ENCODE measurements around the gene BPIFB4.

The BPIFB4 gene

DNA sequence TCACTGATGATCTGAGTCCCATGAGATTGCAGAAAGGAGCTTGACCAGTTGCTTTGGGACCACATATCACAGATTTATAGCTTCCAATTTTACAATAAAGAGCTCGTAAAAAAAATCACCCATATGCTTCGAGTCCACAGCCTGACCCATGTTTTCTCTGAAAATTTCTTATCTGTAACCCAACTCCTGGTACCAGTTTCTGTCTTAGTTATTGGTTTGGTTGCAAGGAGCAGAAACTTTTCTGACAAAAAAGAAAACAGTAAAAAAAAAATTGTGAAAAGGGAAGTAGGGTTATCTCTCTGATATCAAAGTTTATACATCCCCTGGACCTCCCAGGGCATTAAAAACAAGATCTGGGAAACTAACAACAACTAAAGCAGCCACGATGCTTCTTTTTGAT, 57.8 kb downstream of the BPIFB4 start:
- H3K9me3 ChIP-seq (ENCODE audit: control insufficient read depth, low read length) = peaks cover 4% of the 10 kb centered on the region
- H3K27ac ChIP-seq (ENCODE audit: low read depth, low read length, severe bottlenecking) = no peak overlapping the region
- 80 to 100% methylated on average over 1 of the region's 3 CpGs for WGBS, 2 experiments (ENCODE audit: insufficient coverage in 2 of 2)

DNA sequence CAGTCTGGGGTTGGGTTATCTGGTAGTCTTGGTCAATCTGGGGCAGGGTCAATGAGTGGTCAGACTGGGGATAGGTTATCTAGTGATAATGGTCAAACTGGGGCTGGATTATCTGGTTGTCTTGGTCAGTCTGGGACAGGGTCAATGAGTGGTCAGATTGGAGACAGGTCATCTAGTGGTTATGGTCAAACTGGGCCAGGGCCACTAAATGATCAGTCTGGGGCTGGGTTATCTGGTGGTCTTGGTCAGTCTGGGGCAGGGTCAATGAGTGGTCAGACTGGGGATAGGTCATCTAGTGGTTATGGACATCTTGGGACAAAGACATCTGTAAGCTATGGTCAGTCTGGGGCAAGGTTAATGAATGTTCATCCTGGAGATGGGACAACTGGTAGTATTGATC, 60.0 kb downstream of the BPIFB4 start:
- Histone ChIP-seq H3K27ac (ENCODE audit: low read depth, low read length, severe bottlenecking) (no peak overlapping the region), H3K9me3 (ENCODE audit: control insufficient read depth, low read length) (peaks cover 4% of the 10 kb centered on the region), H3K4me3 (ENCODE audit: extremely low read depth, insufficient read depth, low read length, poor library complexity, severe bottlenecking) (no peak overlapping the region), H3K4me1 (ENCODE audit: control insufficient read depth, insufficient read depth, low read length, poor library complexity, severe bottlenecking) (no peaks in the 10 kb centered on the region), H3K36me3 (ENCODE audit: control insufficient read depth, insufficient read depth, low read length) (no peaks in the 10 kb centered on the region)

More for the DNA sequence above, 57.8 kb downstream of the BPIFB4 start:
- peaks cover 10% of the 10 kb centered on the region for H3K4me1 ChIP-seq (ENCODE audit: control insufficient read depth, insufficient read depth, low read length, poor library complexity, severe bottlenecking)
- H3K36me3 ChIP-seq (ENCODE audit: control insufficient read depth, insufficient read depth, low read length) = no peaks in the 10 kb centered on the region
- H3K4me3 ChIP-seq (ENCODE audit: extremely low read depth, insufficient read depth, low read length, poor library complexity, severe bottlenecking) = no peak overlapping the region

DNA sequence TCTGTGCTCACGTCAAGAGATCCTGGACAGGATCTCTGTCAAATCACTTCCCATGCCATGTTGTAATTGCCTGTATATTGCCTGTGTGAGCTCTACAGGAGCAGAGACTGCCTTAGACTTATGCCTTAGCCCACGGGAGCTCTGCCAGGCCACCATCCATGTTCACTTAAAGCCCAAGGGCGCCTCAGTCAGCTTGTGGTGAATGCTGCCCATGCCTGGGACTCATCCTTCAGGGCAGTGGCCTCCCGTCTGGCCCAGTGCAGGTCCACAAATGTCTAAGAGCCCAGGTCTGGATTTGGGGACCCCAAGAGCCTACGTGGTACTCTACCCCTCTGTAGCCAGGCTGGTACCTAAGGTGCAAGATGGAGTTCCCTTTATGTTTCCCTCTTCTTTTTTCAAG, 66.1 kb downstream of the BPIFB4 start:
- 77 to 96% methylated on average over 4 to 5 of the region's 5 CpGs for WGBS, 2 experiments (ENCODE audit: insufficient coverage in 2 of 2)
- Histone ChIP-seq H3K9me3 (ENCODE audit: control insufficient read depth, low read length) (no peaks in the 10 kb centered on the region), H3K36me3 (ENCODE audit: control insufficient read depth, insufficient read depth, low read length) (no peaks in the 10 kb centered on the region), H3K4me3 (ENCODE audit: extremely low read depth, insufficient read depth, low read length, poor library complexity, severe bottlenecking) (no peak overlapping the region), H3K4me1 (ENCODE audit: control insufficient read depth, insufficient read depth, low read length, poor library complexity, severe bottlenecking) (no peaks in the 10 kb centered on the region), H3K27ac (ENCODE audit: low read depth, low read length, severe bottlenecking) (no peak overlapping the region)

DNA sequence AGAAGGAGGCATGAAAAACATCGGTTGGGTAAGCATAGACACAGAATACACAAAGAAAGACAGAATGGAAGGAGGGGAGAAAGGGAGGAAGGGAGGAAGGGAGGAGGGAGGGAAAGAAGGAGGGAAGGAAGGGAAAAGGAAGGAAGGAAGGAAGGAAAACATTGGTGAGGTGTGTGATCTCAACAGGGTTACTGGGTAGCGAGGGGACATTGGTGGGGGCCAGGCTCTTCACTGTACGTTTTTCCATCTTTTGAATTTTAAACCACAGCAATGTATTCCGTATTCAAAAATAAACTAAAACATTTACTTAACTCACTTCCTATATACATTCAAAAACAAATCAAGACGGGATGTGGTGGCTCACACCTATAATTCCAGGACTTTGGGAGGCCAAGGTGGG, 67.9 kb downstream of the BPIFB4 start:
- Histone ChIP-seq H3K4me3 (ENCODE audit: extremely low read depth, insufficient read depth, low read length, poor library complexity, severe bottlenecking) (no peak overlapping the region), H3K9me3 (ENCODE audit: control insufficient read depth, low read length) (no peaks in the 10 kb centered on the region), H3K36me3 (ENCODE audit: control insufficient read depth, insufficient read depth, low read length) (no peaks in the 10 kb centered on the region), H3K4me1 (ENCODE audit: control insufficient read depth, insufficient read depth, low read length, poor library complexity, severe bottlenecking) (no peaks in the 10 kb centered on the region), H3K27ac (ENCODE audit: low read depth, low read length, severe bottlenecking) (no peak overlapping the region)
- WGBS, 2 experiments (ENCODE audit: insufficient coverage in 2 of 2) = 50 to 78% methylated on average over 1 to 4 of the region's 5 CpGs

DNA sequence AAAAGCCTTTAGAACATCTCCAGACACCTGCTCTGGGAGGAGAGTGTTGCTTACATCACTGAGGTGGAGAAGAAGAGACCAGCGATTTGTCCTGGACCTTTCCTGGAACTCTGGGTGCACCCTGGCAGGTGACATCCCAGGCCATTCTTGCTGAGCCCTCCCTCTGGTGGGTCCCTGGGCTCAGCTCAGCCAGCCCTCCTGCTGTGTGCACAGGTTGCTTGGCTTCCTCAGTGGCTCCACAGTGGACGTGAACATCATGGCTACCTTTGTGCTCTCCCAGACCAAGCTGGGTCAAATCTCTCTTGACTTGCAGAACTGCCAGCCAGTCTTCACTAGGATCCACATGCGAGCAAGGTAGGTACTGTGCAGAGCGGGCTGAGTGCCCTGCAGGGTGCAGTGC, 68.6 kb downstream of the BPIFB4 start:
- Histone ChIP-seq H3K4me3 (ENCODE audit: extremely low read depth, insufficient read depth, low read length, poor library complexity, severe bottlenecking) (no peak overlapping the region), H3K36me3 (ENCODE audit: control insufficient read depth, insufficient read depth, low read length) (no peaks in the 10 kb centered on the region), H3K27ac (ENCODE audit: low read depth, low read length, severe bottlenecking) (no peak overlapping the region), H3K4me1 (ENCODE audit: control insufficient read depth, insufficient read depth, low read length, poor library complexity, severe bottlenecking) (no peaks in the 10 kb centered on the region), H3K9me3 (ENCODE audit: control insufficient read depth, low read length) (no peaks in the 10 kb centered on the region)
- 77 to 78% methylated on average over 4 of the region's 4 CpGs for WGBS, 2 experiments (ENCODE audit: insufficient coverage in 2 of 2)

DNA sequence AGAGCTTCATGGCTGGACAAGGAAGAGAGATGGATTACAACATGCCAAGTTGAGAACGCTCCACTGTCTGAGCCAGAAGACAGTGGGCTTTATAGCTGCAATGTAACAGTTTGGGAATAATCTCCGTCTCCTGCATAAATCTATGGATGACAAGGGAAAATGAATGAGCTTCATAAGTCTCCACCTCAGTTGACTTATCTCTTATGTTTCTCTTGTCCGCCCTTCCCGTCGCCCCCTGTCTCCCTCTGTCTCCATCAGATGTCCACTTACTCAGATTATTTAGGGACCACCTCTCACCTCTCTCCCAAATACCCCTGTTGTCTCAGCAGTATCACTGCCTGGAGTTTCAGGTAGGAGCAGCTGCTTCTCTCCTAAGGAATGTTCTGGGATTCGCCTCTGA, 74.8 kb downstream of the BPIFB4 start:
- Histone ChIP-seq H3K27ac (ENCODE audit: low read depth, low read length, severe bottlenecking) (no peak overlapping the region), H3K36me3 (ENCODE audit: control insufficient read depth, insufficient read depth, low read length) (no peaks in the 10 kb centered on the region), H3K9me3 (ENCODE audit: control insufficient read depth, low read length) (no peaks in the 10 kb centered on the region), H3K4me3 (ENCODE audit: extremely low read depth, insufficient read depth, low read length, poor library complexity, severe bottlenecking) (no peak overlapping the region), H3K4me1 (ENCODE audit: control insufficient read depth, insufficient read depth, low read length, poor library complexity, severe bottlenecking) (no peaks in the 10 kb centered on the region)
- WGBS, 2 experiments (ENCODE audit: insufficient coverage in 2 of 2) = 85 to 91% methylated on average over 4 to 6 of the region's 6 CpGs

DNA sequence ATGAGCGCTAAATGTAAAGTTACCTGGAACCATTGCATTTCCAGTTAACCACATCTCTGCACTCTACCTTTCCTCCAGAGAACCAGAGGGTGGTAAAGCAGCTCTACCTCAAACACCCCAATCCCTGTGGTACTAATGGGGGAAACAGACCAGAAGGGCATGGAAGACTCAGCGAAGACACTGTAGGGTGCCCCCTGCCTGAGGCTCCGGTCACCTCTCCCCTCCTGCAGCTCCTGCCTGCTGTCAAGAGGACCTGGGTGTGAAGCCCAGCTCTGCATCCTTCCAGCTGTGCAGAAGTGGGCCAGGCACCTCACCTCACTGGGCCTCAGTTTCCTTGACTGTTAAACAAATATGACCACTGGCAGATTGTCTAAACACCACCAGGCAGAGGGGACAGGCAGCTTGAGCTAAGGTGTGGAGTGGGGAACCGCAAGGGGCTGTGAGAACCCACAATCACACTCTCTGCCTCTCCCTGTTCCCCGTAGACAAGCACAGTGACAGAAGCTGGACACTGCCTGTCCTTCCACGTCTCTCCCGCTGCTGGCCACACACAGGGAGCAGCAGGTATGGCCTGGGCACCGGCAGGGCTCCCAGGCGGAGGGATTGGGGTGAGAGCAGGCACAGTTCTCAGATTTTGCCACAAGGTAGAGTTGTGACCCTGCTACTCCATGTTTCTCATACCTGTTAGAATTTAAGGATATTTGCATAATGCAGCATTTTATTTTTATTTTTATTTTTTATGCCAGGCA, 79.4 kb downstream of the BPIFB4 start:
- Histone ChIP-seq H3K4me3 (ENCODE audit: extremely low read depth, insufficient read depth, low read length, poor library complexity, severe bottlenecking) (no peak overlapping the region), H3K9me3 (ENCODE audit: control insufficient read depth, low read length) (no peaks in the 10 kb centered on the region), H3K4me1 (ENCODE audit: control insufficient read depth, insufficient read depth, low read length, poor library complexity, severe bottlenecking) (no peaks in the 10 kb centered on the region), H3K36me3 (ENCODE audit: control insufficient read depth, insufficient read depth, low read length) (no peaks in the 10 kb centered on the region), H3K27ac (ENCODE audit: low read depth, low read length, severe bottlenecking) (no peak overlapping the region)
- WGBS, 2 experiments (ENCODE audit: insufficient coverage in 2 of 2) = 81 to 89% methylated on average over 2 to 6 of the region's 9 CpGs

DNA sequence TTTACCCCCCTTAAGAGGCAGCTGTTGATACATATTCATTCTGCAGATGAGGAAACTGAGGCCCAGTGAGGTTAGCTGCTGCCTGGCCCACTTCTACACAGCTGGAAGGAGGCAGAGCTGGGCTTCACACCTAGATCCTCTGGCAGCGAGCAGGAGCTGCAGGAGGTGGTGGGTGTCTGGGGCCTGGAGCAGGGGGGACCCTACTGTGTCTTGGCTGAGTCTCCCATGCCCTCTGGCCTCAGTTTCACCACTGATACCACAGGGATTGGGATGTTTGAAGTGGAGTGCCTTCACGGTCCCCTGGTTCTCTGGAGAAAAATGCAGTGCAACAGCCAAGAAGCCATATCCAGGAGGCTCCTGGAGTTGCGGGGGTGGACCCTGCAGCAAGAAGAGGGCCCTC, 80.3 kb downstream of the BPIFB4 start:
- Histone ChIP-seq H3K4me3 (ENCODE audit: extremely low read depth, insufficient read depth, low read length, poor library complexity, severe bottlenecking) (no peak overlapping the region), H3K9me3 (ENCODE audit: control insufficient read depth, low read length) (no peaks in the 10 kb centered on the region), H3K4me1 (ENCODE audit: control insufficient read depth, insufficient read depth, low read length, poor library complexity, severe bottlenecking) (no peaks in the 10 kb centered on the region), H3K36me3 (ENCODE audit: control insufficient read depth, insufficient read depth, low read length) (no peaks in the 10 kb centered on the region), H3K27ac (ENCODE audit: low read depth, low read length, severe bottlenecking) (no peak overlapping the region)
- WGBS, 2 experiments (ENCODE audit: insufficient coverage in 2 of 2) = 75 to 85% methylated on average over 2 to 3 of the region's 3 CpGs

DNA sequence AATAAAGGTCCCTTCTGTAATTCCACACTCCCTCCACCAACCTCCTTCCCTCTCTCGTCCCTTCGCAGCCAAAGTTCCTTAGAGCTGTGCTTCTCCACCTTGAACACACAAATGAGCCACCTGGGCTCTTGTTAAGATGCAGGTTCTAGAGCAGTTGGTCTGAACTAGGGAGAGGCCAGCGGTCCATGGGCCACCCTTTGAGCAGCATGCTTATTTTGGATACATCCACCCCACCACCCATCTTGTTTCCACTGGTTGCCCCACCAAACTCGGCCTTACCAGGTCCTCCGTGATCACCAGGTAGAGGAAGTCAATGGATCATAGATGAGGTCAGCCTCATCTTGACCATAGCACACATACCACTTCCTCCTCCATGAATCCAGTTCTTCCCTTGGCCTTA, 81.2 kb downstream of the BPIFB4 start:
- 92 to 100% methylated on average over 1 to 4 of the region's 5 CpGs for WGBS, 2 experiments (ENCODE audit: insufficient coverage in 2 of 2)
- Histone ChIP-seq H3K27ac (ENCODE audit: low read depth, low read length, severe bottlenecking) (no peak overlapping the region), H3K4me1 (ENCODE audit: control insufficient read depth, insufficient read depth, low read length, poor library complexity, severe bottlenecking) (peaks cover 5% of the 10 kb centered on the region), H3K9me3 (ENCODE audit: control insufficient read depth, low read length) (no peaks in the 10 kb centered on the region), H3K4me3 (ENCODE audit: extremely low read depth, insufficient read depth, low read length, poor library complexity, severe bottlenecking) (no peak overlapping the region), H3K36me3 (ENCODE audit: control insufficient read depth, insufficient read depth, low read length) (no peaks in the 10 kb centered on the region)

All from mesodermal cell (in vitro differentiated cells).